Measurements from ENCODE around the gene CNTLN. TPM values are rescaled to one million over a fixed set of nuclear protein-coding genes. Genes with fewer than 3 reads are reported as not detected.

Gene CNTLN
- total and polyA plus RNA-seq, 9 of the 15 experiments (the other 6 are each of a cell fraction or from before 2014, with no cell fraction given): 0.08 TPM; not detected in 8

DNA sequence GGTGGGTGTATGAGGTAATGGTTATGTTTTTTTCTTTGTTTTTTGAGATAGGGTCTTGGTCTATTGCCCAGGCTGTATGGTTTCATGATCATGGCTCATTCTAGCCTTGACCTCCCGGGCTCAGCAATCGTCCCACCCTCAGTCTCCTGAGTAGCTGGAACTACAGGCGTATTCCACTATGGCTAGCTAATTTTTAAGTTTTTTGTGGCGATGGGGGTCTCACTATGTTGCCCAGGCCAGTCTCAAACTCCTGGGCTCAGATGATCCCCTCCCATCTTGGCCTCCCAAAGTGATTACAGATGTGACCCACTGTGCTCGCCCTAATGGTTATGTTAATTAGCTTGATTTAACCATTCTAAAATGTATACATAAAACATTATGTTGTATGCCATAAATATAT is 5.6 kb downstream of the CNTLN start:
- H3K27me3 ChIP-seq (ENCODE audit: control insufficient read depth in 2 of 2, insufficient read depth in 2 of 2, low read length in 2 of 2): no peaks in the 10 kb centered on the region
- no peaks in the 10 kb centered on the region for H3K9me1 ChIP-seq (ENCODE audit: control insufficient read depth, insufficient read depth, low read length)
- CTCF ChIA-PET (ENCODE audit: low intra/inter-chr PET ratio): interaction anchor here (0.5 kb wide), 1 partner anchor 197 kb away, joined by 3 read pairs; no protein-coding TSS in a partner anchor
- intact Hi-C loops (cut with micrococcal nuclease): no loop called here
- TF ChIP-seq HNRNPLL (IDR thresholded peaks at IDR 0.05; ENCODE audit: low read depth, low read length, poor library complexity, severe bottlenecking) (no peak), THRB (CRISPR knock-in tag; conservative IDR thresholded peaks at IDR 0.05) (no peak), ESRRB (CRISPR knock-in tag; IDR thresholded peaks at IDR 0.05; ENCODE audit: borderline replicate concordance) (no peak), GTF2F1 (IDR thresholded peaks at IDR 0.05; ENCODE audit: low read depth, low read length) (no peak), ZNF551 (CRISPR knock-in tag; IDR thresholded peaks at IDR 0.05) (no peak), POLR2G (IDR thresholded peaks at IDR 0.05; ENCODE audit: low read depth, low read length) (no peak), HDAC3 (IDR thresholded peaks at IDR 0.05; ENCODE audit: borderline replicate concordance, partially characterized antibody) (no peak), CREM (IDR thresholded peaks at IDR 0.05; ENCODE audit: low read depth) (no peak), GTF2B (IDR thresholded peaks at IDR 0.05; ENCODE audit: extremely low read depth, insufficient read length) (no peak), HEY1 (CRISPR knock-in tag; IDR thresholded peaks at IDR 0.05; ENCODE audit: borderline replicate concordance) (no peak), ZNF449 (CRISPR knock-in tag; IDR thresholded peaks at IDR 0.05) (no peak)
- TF ChIP-seq, protein P1, sequence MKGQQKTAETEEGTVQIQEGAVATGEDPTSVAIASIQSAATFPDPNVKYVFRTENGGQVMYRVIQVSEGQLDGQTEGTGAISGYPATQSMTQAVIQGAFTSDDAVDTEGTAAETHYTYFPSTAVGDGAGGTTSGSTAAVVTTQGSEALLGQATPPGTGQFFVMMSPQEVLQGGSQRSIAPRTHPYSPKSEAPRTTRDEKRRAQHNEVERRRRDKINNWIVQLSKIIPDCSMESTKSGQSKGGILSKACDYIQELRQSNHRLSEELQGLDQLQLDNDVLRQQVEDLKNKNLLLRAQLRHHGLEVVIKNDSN (CRISPR knock-in tag; IDR thresholded peaks at IDR 0.05): no peak
- no peak overlapping the region for H3K4me3 ChIP-seq
- BruUV-seq (replicated peaks): no TSS peak
- H3K27ac ChIP-seq (ENCODE audit: extremely low read depth, low read depth, low read length): no peak overlapping the region
- POLR2A ChIA-PET: no interaction called here
- FAIRE-seq (no peak), DNase-seq (ENCODE audit: extremely low read depth in 1 of 4, low spot score in 3 of 4) (no peak), ATAC-seq (no peak)
- WGBS (ENCODE audit: insufficient coverage, low coverage, missing lambda C conversion rate): 3% methylated on average over 3 of the region's 5 CpGs
- no peaks in the 10 kb centered on the region for H3K79me2 ChIP-seq (ENCODE audit: control insufficient read depth, insufficient read depth, low read length)
- no peak overlapping the region for H3K9ac ChIP-seq (ENCODE audit: insufficient read depth in 1 of 2, low read depth in 2 of 2, low read length in 2 of 2)
- in situ Hi-C loops (cut with MboI): no loop called here
- H3K4me1 ChIP-seq (replicated peaks in 1 of 2; ENCODE audit: control insufficient read depth in 2 of 2, insufficient read depth in 2 of 2, low read length in 2 of 2): no peaks in the 10 kb centered on the region
- no peaks in the 10 kb centered on the region for H3K9me3 ChIP-seq (replicated peaks; ENCODE audit: control insufficient read depth, insufficient read depth, low read depth, low read length)
- H3K4me2 ChIP-seq (ENCODE audit: insufficient read depth, low read length): no peak overlapping the region
- H2AFZ ChIP-seq (ENCODE audit: low read depth, low read length): no peak overlapping the region
- H4K20me1 ChIP-seq (replicated peaks; ENCODE audit: control insufficient read depth, insufficient read depth, low read length): no peaks in the 10 kb centered on the region
- H3K36me3 ChIP-seq (ENCODE audit: control insufficient read depth, insufficient read depth, low read length): no peaks in the 10 kb centered on the region
